Natural killer cell (primary cell): Measurements from ENCODE around the gene IL1R2. TPM values are rescaled to one million over a fixed set of nuclear protein-coding genes. Genes with fewer than 3 reads are reported as not detected.
"Not testable (repeated sequence)": the region's sequence is repeated elsewhere in the genome, so short reads cannot be mapped to it uniquely, and the experiment has no call there.

ENCODE experiments used
- ATAC-seq, 3 donors: fragments of 150-1000 bp in 2 of 3; fragments of 200-7000 bp in 1 of 3; cut with Tn5 transposase; 1 replicate in 1 of 3; 2 replicates in 2 of 3; pipeline ENCODE4 v1.10.0; 2021; ENCODE audit warnings: mild to moderate bottlenecking in 2 of 3, moderate library complexity in 2 of 3
- DNase-seq, 2 donors: peaks; one replicate each; pipeline versions ENCODE4 v3.0.0 to v3.0.0-alpha.2; 2013 to 2021; ENCODE audit warnings: mixed read lengths in 1 of 2
- H3K27ac ChIP-seq: one replicate; pipeline ENCODE4 v1.5.1; 2013; ENCODE audit warnings: mild to moderate bottlenecking, low read length
- H3K27me3 ChIP-seq: one replicate; pipeline ENCODE4 v1.6.1; 2013; ENCODE audit warnings: low read length; ENCODE audit not compliant: control insufficient read depth, insufficient read depth
- H3K36me3 ChIP-seq: one replicate; pipeline ENCODE4 v1.6.1; 2013; ENCODE audit warnings: low read length; ENCODE audit not compliant: control insufficient read depth, insufficient read depth
- H3K4me1 ChIP-seq: one replicate; pipeline ENCODE4 v1.6.1; 2013; ENCODE audit warnings: low read length; ENCODE audit not compliant: control insufficient read depth, insufficient read depth
- H3K4me3 ChIP-seq: one replicate; pipeline ENCODE4 v1.5.1; 2013; ENCODE audit warnings: low read length
- H3K9me3 ChIP-seq: one replicate; pipeline ENCODE4 v1.6.1; 2013; ENCODE audit warnings: low read length; ENCODE audit not compliant: control insufficient read depth, insufficient read depth
- H3K27ac Mint-ChIP-seq, 2 donors: one replicate each; pipeline ENCODE4 v1.8.0; 2022; ENCODE audit warnings: mild to moderate bottlenecking in 2 of 2, mixed read lengths in 2 of 2, moderate library complexity in 1 of 2
- H3K27me3 Mint-ChIP-seq, 2 donors: one replicate each; pipeline ENCODE4 v1.8.0; 2022; ENCODE audit warnings: low read depth in 2 of 2, mixed read lengths in 2 of 2
- H3K36me3 Mint-ChIP-seq: one replicate; pipeline ENCODE4 v1.8.0; 2022; ENCODE audit warnings: mixed read lengths
- H3K4me1 Mint-ChIP-seq, 2 donors: one replicate each; pipeline ENCODE4 v1.8.0; 2022; ENCODE audit warnings: mixed read lengths in 2 of 2
- H3K4me3 Mint-ChIP-seq: one replicate; pipeline ENCODE4 v1.8.0; 2022; ENCODE audit warnings: mild to moderate bottlenecking, moderate library complexity, mixed read lengths
- H3K9me3 Mint-ChIP-seq, 2 donors: one replicate each; pipeline ENCODE4 v1.8.0; 2022; ENCODE audit warnings: mixed read lengths in 2 of 2
- WGBS: methylation state at CpG from one replicate; pipeline ENCODE4 v1.1.7; 2013; ENCODE audit warnings: missing lambda C conversion rate; ENCODE audit not compliant: insufficient coverage; 5-methylcytosine and 5-hydroxymethylcytosine counted together
- intact Hi-C: fragments of 100-400 bp; cut with micrococcal nuclease; formaldehyde crosslinking; loops from one replicate; pipeline ENCODE4 v1.14.2; 2022
- total RNA-seq, 4 donors: library from RNA; stranded (reverse); fragments of 120-200 nt in 1 of 4; gene quantifications; one replicate each; pipeline versions ENCODE4 v1.2.3 to v1.2.4, GENCODE V29; 2013 to 2022
- TF ChIP-seq, protein P1 (sequence below): fragments of 200-600 bp; IDR thresholded peaks from one replicate; pipeline ENCODE4 v1.8.0; 2022; ENCODE audit warnings: antibody characterized with exemption

The IL1R2 gene
- total RNA-seq, 3 donors from 2014 or later (not counting 1 experiment from before 2014, with no cell fraction given) = 0.66 to 5.7 TPM; not detected in 1

- H3K27me3 ChIP-seq = peaks cover 9% of the 10 kb centered on the region
- ATAC-seq (peak in 2 of 3 donors; percentile 24 to 53), DNase-seq (no peak)
- no peaks in the 10 kb centered on the region for H3K36me3 Mint-ChIP-seq
- intact Hi-C loops = loop anchor here (10.0 kb wide), 1 partner anchor 604 kb away; no protein-coding TSS in a partner anchor
- no peak overlapping the region for H3K27ac Mint-ChIP-seq
- H3K4me1 ChIP-seq = peaks cover 31% of the 10 kb centered on the region
- H3K27ac ChIP-seq = no peak overlapping the region
- no peaks in the 10 kb centered on the region for H3K9me3 Mint-ChIP-seq
- peaks cover 8 to 25% of the 10 kb centered on the region in 2 donors for H3K4me1 Mint-ChIP-seq
- H3K4me3 ChIP-seq = no peak overlapping the region
- H3K9me3 ChIP-seq = no peaks in the 10 kb centered on the region
- H3K4me3 Mint-ChIP-seq = no peak overlapping the region
- H3K27me3 Mint-ChIP-seq = peaks cover 31 to 39% of the 10 kb centered on the region in 2 donors
- WGBS = 79% methylated on average over 7 of the region's 7 CpGs
- H3K36me3 ChIP-seq = no peaks in the 10 kb centered on the region
- TF ChIP-seq, protein P1, sequence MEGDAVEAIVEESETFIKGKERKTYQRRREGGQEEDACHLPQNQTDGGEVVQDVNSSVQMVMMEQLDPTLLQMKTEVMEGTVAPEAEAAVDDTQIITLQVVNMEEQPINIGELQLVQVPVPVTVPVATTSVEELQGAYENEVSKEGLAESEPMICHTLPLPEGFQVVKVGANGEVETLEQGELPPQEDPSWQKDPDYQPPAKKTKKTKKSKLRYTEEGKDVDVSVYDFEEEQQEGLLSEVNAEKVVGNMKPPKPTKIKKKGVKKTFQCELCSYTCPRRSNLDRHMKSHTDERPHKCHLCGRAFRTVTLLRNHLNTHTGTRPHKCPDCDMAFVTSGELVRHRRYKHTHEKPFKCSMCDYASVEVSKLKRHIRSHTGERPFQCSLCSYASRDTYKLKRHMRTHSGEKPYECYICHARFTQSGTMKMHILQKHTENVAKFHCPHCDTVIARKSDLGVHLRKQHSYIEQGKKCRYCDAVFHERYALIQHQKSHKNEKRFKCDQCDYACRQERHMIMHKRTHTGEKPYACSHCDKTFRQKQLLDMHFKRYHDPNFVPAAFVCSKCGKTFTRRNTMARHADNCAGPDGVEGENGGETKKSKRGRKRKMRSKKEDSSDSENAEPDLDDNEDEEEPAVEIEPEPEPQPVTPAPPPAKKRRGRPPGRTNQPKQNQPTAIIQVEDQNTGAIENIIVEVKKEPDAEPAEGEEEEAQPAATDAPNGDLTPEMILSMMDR = no peak
These were observed 9.3 kb downstream of the IL1R2 start for GRCh38 chr2:102000813-102001766.

- Mint-ChIP-seq H3K27ac (no peak overlapping the region), H3K9me3 (no peaks in the 10 kb centered on the region), H3K36me3 (no peaks in the 10 kb centered on the region), H3K4me3 (no peak overlapping the region), H3K4me1 (peaks cover 13 to 25% of the 10 kb centered on the region in 2 donors), H3K27me3 (peaks cover 34 to 41% of the 10 kb centered on the region in 2 donors)
- H3K4me3 ChIP-seq = no peak overlapping the region
- TF ChIP-seq, protein P1 = no peak
- intact Hi-C loops = loop anchor here (10.0 kb wide), 1 partner anchor 603 kb away; no protein-coding TSS in a partner anchor
- peaks cover 37% of the 10 kb centered on the region for H3K4me1 ChIP-seq
- ATAC-seq (no peak), DNase-seq (no peak)
- H3K36me3 ChIP-seq = no peaks in the 10 kb centered on the region
- H3K27ac ChIP-seq = no peak overlapping the region
- no peaks in the 10 kb centered on the region for H3K9me3 ChIP-seq
- H3K27me3 ChIP-seq = peaks cover 16% of the 10 kb centered on the region
- 88% methylated on average over 1 of the region's 4 CpGs for WGBS
These were observed 10.0 kb downstream of the IL1R2 start for GRCh38 chr2:102001767-102002142.

GRCh38 chr2:102002228-102002627 is 10.5 kb downstream of the IL1R2 start:
- Histone ChIP-seq H3K27me3 (peaks cover 18% of the 10 kb centered on the region), H3K36me3 (no peaks in the 10 kb centered on the region), H3K4me3 (no peak overlapping the region), H3K27ac (no peak overlapping the region), H3K4me1 (peaks cover 42% of the 10 kb centered on the region), H3K9me3 (no peaks in the 10 kb centered on the region)
- DNase-seq = peak in 1 of 2 donors; percentile 30
- no peak overlapping the region for H3K4me3 Mint-ChIP-seq
- ATAC-seq = no peak
- no peaks in the 10 kb centered on the region for H3K9me3 Mint-ChIP-seq
- intact Hi-C loops = loop anchor here (10.0 kb wide), 1 partner anchor 603 kb away; no protein-coding TSS in a partner anchor
- H3K27ac Mint-ChIP-seq = no peak overlapping the region
- H3K36me3 Mint-ChIP-seq = no peaks in the 10 kb centered on the region
- peaks cover 34 to 40% of the 10 kb centered on the region in 2 donors for H3K27me3 Mint-ChIP-seq
- H3K4me1 Mint-ChIP-seq = peaks cover 18 to 25% of the 10 kb centered on the region in 2 donors
- WGBS = 53% methylated on average over 3 of the region's 3 CpGs
- TF ChIP-seq, protein P1 = no peak

DNA sequence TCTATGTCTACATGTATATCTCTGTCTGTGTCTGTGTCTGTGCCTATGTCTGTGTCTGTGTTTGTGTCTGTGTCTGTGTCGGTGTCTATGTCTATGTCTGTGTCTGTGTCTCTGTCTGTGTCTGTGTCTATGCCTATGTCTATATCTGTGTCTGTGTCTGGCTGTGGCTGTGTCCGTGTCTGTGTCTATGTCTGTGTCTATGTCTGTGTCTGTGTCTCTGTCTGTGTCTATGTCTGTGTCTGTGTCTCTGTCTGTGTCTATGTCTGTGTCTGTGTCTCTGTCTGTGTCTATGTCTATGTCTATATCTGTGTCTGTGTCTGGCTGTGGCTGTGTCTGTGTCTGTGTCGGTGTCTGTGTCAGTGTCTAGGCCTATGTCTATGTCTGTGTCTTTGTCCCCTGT is 11.1 kb downstream of the IL1R2 start:
- not testable (repeated sequence) for H3K4me3 Mint-ChIP-seq, H3K27ac ChIP-seq, H3K27ac Mint-ChIP-seq, H3K9me3 ChIP-seq, ATAC-seq, H3K36me3 Mint-ChIP-seq, H3K9me3 Mint-ChIP-seq, H3K36me3 ChIP-seq, DNase-seq, H3K4me3 ChIP-seq
- 97% methylated on average over 3 of the region's 3 CpGs for WGBS
- Mint-ChIP-seq H3K27me3 (peaks cover 34 to 41% of the 10 kb centered on the region in 2 donors), H3K4me1 (peaks cover 18 to 20% of the 10 kb centered on the region in 2 donors)
- H3K27me3 ChIP-seq = peaks cover 18% of the 10 kb centered on the region
- peaks cover 42% of the 10 kb centered on the region for H3K4me1 ChIP-seq
- intact Hi-C loops = loop anchor here (10.0 kb wide), 1 partner anchor 602 kb away; no protein-coding TSS in a partner anchor
